Measurements from ENCODE around the gene VAV2.
A peak's percentile ranks its signal among the peaks of the same experiment; 100 is the strongest.

The VAV2 gene, protein sequence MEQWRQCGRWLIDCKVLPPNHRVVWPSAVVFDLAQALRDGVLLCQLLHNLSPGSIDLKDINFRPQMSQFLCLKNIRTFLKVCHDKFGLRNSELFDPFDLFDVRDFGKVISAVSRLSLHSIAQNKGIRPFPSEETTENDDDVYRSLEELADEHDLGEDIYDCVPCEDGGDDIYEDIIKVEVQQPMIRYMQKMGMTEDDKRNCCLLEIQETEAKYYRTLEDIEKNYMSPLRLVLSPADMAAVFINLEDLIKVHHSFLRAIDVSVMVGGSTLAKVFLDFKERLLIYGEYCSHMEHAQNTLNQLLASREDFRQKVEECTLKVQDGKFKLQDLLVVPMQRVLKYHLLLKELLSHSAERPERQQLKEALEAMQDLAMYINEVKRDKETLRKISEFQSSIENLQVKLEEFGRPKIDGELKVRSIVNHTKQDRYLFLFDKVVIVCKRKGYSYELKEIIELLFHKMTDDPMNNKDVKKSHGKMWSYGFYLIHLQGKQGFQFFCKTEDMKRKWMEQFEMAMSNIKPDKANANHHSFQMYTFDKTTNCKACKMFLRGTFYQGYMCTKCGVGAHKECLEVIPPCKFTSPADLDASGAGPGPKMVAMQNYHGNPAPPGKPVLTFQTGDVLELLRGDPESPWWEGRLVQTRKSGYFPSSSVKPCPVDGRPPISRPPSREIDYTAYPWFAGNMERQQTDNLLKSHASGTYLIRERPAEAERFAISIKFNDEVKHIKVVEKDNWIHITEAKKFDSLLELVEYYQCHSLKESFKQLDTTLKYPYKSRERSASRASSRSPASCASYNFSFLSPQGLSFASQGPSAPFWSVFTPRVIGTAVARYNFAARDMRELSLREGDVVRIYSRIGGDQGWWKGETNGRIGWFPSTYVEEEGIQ

DNA sequence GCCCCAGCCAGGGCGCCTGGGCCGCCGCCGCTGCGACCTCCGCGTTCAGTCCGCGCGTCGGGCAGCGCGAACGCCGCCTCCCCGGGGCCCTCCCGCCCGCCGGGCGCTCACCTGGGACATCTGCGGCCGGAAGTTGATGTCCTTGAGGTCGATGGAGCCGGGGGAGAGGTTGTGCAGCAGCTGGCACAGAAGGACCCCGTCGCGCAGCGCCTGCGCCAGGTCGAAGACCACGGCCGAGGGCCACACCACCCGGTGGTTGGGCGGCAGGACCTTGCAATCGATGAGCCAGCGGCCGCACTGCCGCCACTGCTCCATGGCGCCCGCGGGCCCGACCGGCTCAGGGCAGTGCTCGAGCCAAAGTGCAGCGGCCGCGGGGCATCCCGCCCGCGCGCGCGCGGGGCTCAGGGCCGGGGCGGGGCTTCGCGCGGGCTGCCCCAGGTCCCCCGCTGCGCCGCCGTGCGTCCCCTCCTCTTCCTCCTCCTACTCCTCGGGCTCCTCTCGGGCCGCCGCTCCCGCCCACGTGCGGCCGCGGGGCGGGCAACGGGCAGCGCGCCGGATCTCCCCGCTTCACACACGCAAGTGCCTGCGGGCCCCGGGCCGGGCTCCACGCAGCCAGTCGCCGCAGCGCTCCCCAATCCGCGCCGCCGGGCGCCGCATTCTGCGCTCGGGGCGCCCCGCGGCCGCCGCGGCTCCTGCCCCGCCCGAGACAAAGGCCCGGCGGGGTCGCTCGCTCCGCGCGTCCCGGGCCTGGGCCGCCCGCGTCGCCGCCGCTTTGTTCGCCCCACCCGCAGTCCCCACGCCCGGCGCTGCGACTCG lies at the start of gene VAV2:
Gene VAV2 (minus strand): TSS at position 361 of the 816 bp plus-strand sequence. CDS start 46 bp downstream, at position 315.
- DNase-seq = peak; percentile 47

DNA sequence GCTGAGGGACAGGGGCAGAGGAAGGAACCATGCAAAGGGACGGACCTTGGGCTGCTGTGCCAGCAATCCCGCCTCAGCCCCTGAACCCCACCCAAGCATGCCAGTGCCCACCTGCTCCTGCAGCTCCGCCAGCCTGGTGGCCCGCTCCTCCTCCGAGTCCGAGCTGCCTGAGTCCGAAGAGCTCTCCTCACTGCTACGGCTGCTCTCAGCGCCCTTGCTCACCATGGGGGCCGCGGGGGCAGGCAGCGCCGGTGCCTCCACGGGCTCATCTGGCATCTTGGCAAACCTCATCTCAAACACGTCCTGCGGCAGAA lies 49.5 kb upstream of the VAV2 start:
- no peak for DNase-seq

- DNase-seq = no peak
These were observed 48.9 kb upstream of the VAV2 start for GRCh38 chr9:134040781-134041648.

DNA sequence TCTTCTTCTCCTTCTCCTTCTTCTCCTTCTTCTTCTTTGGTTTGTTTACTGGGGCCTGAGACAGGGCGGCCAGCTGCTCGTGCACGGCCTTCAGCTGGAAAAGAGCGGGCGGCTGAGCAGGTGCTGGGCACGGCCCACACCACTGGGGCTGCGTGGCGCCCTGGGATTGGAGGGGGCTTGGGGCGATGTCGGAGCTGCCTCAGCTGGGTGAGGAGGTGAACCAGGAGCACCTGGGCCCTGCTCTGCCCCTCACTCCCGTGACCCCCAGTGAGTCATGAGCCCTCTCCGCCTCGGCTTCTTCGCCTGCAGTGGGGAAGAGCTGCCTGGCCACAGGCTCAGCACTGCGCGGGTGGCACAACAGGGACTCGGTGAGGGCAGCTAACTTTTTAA lies 48.0 kb upstream of the VAV2 start:
- DNase-seq = no peak

DNA sequence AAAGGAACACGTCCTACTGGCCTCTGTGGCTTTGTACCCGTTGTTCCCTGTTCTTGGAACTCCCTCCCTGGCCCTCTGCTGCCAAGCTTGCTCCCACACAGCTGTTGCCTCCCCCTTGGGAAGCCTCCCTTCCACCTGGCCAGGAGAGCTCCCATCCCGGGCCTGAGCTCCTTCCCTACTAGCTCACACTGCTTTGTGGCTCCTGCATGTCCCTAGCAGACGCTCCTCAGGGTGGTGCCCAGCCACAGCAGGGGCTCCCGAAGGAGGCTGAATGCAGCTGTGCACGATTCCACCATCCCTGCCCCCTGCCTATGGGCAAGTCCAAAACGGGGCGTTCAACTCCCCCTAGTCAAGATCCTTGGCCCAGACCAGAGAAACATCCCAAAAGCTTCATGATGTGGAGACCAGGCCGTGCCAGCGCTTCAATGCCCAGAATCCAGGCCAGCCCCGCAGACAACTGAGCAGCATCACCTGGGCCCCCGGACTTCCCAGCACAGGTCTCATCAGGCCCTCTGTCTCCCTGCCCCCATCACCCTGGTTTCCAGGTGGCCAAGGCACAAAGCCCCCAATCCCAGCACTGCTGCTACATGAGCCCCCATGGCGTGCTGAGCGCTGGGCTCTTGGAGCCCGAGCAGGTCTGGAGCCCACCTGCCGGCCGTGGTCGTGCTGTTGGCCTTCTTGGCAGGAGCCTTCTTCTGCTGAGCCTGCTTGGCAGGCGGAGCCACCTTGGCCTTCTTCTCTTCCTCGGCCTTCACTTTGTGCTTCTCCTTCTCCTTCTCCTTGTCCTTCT lies 47.5 kb upstream of the VAV2 start:
- DNase-seq = no peak

- DNase-seq = no peak
These were observed 45.5 kb upstream of the VAV2 start for GRCh38 chr9:134037641-134038040.

GRCh38 chr9:134036130-134036529 lies 44.0 kb upstream of the VAV2 start:
- no peak for DNase-seq

DNA sequence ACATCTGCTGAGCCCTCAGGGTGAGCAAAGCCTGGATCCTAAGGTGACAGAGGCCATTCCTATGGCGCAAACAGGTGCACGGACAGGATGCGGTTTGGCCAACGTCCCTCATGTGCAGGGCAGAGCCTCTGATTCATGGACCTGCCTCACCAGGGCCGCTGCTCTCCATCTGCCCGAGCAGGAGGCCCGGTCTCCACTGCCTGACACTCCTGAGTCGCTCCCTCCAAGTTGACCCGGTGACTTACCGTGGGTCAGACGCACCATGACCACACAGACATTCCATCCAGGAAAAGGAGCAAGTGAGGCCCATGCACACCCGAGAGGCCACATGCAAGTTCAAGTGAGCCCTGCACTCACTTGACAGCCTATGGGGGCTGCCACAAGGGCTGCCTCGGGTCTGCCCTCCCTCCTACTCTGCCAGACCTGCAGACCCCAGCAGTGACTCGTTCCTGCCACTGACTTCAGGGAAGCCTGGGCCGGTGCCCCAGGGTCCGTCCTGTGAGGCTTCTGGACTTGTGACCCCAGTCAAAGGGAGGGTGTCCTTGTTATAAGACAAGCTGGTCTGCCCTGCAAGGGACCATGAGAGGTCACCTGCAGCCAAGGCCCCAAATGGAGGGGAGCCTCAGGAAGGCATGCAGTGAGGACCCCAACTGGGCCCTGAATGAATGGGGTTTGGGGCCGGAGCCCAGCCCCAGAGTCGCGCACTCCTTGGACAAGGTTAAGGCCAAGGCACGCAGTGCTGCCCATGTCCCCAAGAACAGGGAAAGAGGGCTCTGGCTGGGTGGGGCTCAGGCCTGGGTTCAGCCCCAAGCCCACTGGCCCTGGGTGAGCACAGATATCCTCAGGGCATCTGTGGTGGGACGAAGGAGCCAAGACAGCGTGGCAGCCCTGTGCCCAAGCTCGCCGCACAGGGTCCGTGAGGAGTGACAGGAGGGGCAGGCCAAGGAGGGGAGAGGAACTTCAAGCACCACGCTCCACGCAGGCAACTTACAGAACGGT lies 43.2 kb upstream of the VAV2 start:
- no peak for DNase-seq

- no peak for DNase-seq
These were observed 42.3 kb upstream of the VAV2 start for GRCh38 chr9:134034215-134035040.

DNA sequence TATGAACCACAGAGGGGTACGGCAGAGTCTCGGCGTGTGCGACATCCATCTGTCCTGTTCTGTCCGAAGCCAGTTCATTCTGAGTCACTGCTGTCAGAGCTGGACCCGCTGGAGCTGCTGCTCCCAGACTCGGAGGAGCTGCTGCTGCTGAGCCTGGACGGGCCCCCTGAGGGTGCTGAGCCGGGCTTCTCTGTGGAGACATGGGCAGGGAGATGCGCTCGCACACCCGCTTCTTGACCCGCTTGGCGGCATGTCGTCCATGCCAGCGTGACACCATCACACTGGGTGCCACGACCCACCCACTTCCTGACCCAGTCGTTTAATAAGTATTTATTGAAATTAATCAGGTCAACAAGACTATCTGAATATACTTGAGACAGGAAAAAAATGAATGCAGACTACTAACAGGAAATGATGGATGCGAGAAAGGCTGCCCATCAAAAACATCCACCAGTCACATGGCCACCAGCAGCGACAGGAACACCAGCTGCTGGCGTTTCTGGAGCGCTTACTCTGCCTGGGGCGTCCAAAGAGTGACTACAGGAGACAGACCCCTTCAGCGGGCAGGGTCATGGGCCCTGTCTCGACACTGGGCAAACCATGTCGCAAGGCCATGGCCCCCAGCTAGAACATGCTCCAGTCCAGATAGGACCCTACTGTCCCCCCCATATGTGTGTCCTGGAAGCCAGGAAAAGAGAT lies 41.5 kb upstream of the VAV2 start:
- no peak for DNase-seq

GRCh38 chr9:134032456-134033222 lies 40.5 kb upstream of the VAV2 start:
- no peak for DNase-seq

DNA sequence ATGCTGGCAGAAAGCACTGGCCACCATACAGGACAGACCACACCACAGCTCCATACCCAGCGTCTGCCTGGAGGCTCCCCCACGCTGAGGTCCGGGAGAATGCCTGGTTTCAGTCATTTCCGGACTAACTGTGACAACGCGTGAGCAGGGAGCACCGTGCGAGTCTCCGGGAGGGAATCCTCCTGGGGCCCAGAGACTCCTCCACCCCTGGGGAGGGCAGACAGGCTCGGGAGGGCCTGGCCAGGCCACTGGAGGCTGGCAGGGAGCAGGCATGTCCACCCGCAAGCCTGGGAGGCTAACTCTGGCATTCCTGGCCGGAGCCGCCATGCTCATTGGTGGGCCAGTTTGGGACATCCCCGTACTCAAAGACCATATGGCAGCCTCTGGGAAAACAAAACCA lies 39.7 kb upstream of the VAV2 start:
- DNase-seq = no peak

DNA sequence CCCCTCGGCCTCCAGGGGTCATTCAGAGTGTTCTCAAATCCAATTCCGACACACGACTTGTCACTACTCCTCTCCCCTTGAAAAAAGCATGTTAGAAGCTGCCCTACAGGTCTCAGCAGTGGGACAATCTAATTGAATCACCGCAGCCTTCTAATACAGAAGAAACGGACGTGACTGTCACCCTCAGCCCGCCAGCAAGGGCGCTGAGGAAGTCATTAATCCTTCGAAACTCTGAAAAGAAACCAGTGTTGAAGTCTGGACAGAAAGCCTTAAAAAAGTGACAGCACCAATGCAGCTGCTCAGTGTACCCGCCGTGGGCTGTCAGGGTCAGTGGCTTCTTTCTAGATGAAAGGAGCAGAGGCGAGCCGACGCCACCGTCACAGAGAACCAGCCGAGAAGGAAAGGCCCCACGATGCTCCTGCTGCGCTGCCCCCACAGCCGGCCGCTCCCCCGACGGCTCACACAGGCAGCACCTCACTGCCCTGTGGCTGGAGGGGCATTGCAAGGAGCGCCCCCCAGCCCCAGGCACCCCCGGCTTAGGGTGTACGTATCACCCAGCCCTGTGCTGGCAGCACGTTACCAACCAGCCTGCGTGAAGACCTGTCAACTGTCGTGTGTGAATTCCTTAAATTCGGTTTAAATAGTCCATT lies 38.8 kb upstream of the VAV2 start:
- no peak for DNase-seq

DNA sequence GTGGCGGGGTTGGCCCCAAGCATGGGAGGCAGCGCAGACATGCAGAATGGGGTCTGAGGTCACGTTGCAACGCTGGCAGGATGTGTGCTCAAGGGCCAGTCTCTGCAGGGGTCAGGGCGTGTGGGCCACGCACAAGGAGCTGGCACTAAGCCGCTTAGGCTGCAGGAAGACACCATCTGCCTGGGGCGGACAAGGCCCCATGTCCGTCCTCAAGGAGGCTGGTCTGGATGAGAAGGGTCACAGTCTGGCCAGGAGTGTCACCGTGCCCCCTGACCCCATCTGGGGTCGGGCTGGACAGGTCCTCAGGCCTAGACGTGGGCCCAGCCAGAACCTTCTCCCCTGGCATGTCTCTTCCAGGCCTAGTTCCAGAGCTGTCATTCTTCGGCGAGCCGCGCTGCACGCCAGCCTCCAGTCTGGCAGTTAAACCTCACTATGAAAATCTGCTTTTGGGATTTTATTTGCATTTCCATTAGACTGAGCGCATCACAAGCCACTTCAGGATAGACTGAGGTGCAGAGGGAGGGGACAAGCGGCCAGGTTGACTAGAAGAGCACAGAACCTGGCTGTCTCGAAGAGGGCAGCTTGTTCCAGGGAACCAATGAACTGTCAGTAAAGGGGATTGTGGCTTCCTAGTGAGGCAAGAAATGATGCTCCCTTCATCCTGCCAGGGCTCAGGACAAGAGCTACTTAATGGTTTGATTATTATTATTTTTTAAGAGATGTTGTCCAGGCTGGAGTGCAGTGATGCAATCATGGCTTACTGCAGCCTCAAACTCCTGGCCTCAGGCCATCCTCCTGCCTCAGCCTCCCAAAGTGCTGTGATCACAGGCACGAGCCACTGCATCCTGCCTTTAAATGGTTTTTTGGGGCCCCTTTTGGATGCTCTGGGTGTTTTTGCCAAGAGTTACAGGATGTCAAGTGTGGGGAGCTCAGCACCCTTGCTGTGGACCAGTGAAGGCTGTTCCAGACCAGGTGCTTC lies 37.4 kb upstream of the VAV2 start:
- DNase-seq = no peak

DNA sequence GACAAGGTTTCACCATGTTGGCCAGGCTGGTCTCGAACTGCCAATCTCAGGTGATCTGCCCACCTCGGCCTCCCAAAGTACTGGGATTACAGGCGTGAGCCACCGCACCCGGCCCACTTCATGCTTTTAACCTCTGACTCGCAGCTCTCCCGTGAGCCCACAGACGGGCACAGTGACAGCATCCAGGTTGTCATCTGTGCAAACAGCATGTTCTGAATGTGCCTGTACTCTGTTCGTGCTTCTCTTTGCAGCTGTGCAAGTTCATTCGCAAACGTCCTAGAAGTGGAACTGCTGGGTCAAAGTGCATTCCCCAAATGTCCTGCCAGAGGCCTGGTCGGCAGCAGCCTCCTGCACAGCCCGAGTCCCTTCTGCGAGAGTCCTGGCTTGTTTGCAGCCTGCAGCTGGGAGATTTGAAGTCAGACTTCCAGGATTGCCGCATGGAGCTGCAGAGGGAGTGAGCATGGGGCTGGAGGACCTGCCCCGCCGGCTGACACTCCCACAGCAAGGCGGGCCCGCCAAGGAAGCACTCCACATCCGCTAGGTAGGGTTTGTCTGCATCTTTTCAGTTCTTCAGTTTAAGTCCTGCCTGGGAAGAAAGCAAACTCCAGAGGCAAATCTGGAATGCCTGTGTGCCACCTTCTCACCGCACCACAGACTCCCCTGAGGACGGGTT lies 36.6 kb upstream of the VAV2 start:
- no peak for DNase-seq
